ENCODE results near the gene CSF2RB. TPM values are rescaled to one million over a fixed set of nuclear protein-coding genes. Genes with fewer than 3 reads are reported as not detected.

Gene CSF2RB
- total RNA-seq, 1 donor from 2014 or later, result not detected

- Mint-ChIP-seq H3K4me3 (no peak overlapping the region), H3K27ac (ENCODE audit: unreplicated experiment) (no peak overlapping the region), H3K4me1 (peaks cover 5% of the 10 kb centered on the region), H3K9me3 (no peaks in the 10 kb centered on the region), H3K36me3 (ENCODE audit: low read depth) (no peaks in the 10 kb centered on the region), H3K27me3 (ENCODE audit: low read depth) (peaks cover 2% of the 10 kb centered on the region)
- no peak for TF ChIP-seq CTCF (conservative IDR thresholded peaks at IDR 0.05)
- no peak for DNase-seq (ENCODE audit: low read depth, low spot score)
Observed at GRCh38 chr22:36940676-36941075, 27.2 kb downstream of the CSF2RB start.

DNA sequence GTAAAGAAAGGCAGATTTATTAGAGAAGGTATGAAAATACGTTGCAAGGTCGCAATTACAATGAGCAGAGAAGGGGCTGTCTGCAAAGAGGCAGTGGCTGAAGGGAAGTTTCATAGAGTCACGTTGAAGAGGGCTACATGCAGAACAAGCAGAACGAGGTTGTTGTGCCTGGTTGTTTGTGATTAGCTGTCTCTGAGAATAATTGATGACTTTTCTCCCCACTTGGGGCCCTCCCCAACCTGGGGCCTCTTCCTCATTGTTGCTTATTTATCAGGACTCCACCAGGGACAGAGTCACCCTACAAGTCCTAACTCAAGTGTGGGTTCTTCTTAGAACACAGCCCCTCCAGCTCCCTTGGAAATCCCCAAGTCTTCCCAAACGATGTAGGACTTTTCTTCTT, 29.1 kb downstream of the CSF2RB start:
- H3K27ac Mint-ChIP-seq (ENCODE audit: unreplicated experiment), result no peak overlapping the region

GRCh38 chr22:36946421-36947158, 33.2 kb downstream of the CSF2RB start:
- Mint-ChIP-seq H3K9me3 (no peaks in the 10 kb centered on the region), H3K4me3 (no peak overlapping the region), H3K36me3 (ENCODE audit: low read depth) (no peaks in the 10 kb centered on the region), H3K4me1 (no peaks in the 10 kb centered on the region), H3K27me3 (ENCODE audit: low read depth) (peaks cover 6% of the 10 kb centered on the region), H3K27ac (ENCODE audit: unreplicated experiment) (no peak overlapping the region)
- TF ChIP-seq CTCF (conservative IDR thresholded peaks at IDR 0.05), result no peak
- no peak for DNase-seq (ENCODE audit: low read depth, low spot score)

More for the DNA sequence above, 29.1 kb downstream of the CSF2RB start:
- Mint-ChIP-seq H3K4me1 (peaks cover 5% of the 10 kb centered on the region), H3K27me3 (ENCODE audit: low read depth) (peaks cover 2% of the 10 kb centered on the region), H3K36me3 (ENCODE audit: low read depth) (no peaks in the 10 kb centered on the region), H3K9me3 (no peaks in the 10 kb centered on the region), H3K4me3 (no peak overlapping the region)
- no peak for DNase-seq (ENCODE audit: low read depth, low spot score)
- no peak for TF ChIP-seq CTCF (conservative IDR thresholded peaks at IDR 0.05)

GRCh38 chr22:36948273-36949225, 35.1 kb downstream of the CSF2RB start:
- H3K36me3 Mint-ChIP-seq (ENCODE audit: low read depth), result no peaks in the 10 kb centered on the region
- no peak for TF ChIP-seq CTCF (conservative IDR thresholded peaks at IDR 0.05)
- no peaks in the 10 kb centered on the region for H3K9me3 Mint-ChIP-seq
- no peaks in the 10 kb centered on the region for H3K4me1 Mint-ChIP-seq
- H3K27me3 Mint-ChIP-seq (ENCODE audit: low read depth), result peaks cover 6% of the 10 kb centered on the region
- no peak overlapping the region for H3K4me3 Mint-ChIP-seq
- DNase-seq (ENCODE audit: low read depth, low spot score), result no peak
- no peak overlapping the region for H3K27ac Mint-ChIP-seq (ENCODE audit: unreplicated experiment)

DNA sequence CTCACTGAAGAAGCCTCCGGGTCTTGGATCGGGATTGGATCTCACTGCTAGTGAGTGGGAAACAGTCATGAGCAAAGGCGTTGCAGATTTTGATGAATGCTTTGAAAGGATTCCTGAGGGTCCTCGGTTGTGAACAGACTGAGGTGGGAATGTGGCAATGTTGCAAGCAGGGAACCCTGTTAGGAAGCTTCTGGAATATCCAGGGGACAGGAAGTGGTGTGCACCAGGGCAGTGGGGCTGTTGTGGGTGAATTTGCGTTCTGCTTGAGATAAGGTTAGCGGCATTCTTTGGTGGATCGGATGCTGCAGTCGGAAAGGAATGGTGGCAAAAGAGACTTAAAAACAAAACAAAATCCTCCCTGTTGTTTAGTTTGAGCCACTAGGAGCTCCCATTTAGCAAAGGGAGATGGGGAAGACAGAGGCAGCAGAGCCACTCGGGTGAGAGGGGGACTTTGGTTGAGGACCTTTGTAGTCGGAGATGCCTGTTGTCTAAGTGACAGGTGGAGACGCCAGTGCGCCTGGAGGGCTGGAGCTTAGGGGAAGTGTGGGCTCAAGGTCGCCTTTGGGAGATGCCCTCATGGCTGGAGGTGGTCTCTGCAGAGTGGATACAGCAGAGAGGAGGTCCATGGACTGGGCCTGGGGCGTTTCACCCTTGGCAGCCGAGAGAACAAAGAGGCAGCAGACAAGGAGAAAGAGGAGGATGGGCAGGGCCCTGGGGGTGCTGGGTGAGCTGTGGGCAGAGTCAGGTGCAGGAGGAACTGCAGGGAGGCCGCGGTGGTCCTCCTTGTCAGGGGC, 37.6 kb downstream of the CSF2RB start:
- no peak for TF ChIP-seq CTCF (conservative IDR thresholded peaks at IDR 0.05)
- H3K4me3 Mint-ChIP-seq, result no peak overlapping the region
- no peaks in the 10 kb centered on the region for H3K4me1 Mint-ChIP-seq
- no peaks in the 10 kb centered on the region for H3K9me3 Mint-ChIP-seq
- H3K27ac Mint-ChIP-seq (ENCODE audit: unreplicated experiment), result peak overlapping the region; percentile 44
- peaks cover 10% of the 10 kb centered on the region for H3K27me3 Mint-ChIP-seq (ENCODE audit: low read depth)
- no peaks in the 10 kb centered on the region for H3K36me3 Mint-ChIP-seq (ENCODE audit: low read depth)
- no peak for DNase-seq (ENCODE audit: low read depth, low spot score)

Measured in neural crest cell (in vitro differentiated cells).